ENCODE results near the gene ZAP70.

The ZAP70 gene

DNA sequence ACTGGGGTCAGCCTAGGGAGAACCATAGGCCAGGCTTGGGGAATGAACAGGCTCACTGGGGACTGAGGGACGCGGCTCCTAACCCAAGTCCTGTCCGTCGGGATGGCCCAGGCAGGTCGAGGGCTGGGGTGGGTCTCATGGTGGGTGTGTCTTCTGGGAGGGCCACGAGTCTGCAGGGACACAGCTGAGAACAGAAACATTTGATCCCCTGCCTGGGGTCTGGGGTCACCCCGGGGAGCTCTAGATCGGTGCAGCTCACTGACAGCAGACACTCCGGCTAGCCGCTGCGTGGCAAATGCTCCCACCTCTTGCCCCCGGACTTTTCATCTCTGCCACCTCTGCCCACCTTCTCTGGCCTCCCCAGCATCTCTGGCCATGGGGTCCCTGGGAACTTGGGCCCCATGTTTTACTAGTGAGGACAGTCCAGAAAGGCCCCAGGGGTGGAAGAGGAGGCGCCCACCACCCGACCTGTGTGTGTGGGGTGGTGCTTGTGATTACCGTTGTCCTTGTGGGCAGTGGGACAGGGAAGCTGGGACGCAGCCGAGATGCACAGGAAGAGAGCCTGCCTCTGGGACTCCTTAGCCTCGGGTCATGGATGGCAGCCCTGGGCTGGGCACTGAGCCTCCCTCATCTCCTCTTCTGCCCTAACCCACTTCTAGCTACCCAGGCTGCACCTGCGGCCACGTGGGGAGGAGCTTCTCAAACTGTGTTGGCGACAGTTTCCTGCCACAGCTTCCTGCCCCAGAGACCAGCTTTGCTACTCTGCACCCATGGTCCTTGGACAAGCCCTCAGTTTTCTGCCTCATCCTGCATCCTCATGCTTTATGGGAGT, 4.9 kb downstream of the ZAP70 start:
- peak; percentile 17 to 54 (median 44) for DNase-seq

DNA sequence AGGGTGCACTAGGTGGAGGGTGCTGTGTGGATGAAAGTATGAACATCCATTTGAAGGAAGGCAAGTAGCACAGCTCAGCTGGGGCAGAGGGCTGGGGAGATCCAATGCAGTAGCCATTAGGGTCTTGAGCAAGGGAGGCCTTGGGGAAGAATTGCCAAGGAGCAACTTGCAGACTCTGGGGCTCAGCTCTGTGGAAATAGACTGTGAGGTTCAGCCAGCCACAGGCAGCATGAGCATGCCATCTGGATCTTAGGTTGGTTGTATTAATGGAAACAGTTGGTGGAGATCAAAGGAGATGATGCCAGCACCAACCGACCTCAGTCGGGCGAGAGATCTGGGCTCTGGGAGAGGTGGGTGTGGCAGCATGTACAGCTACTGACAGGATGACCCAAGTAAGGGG, 5.6 kb downstream of the ZAP70 start:
- DNase-seq, result no peak

DNA sequence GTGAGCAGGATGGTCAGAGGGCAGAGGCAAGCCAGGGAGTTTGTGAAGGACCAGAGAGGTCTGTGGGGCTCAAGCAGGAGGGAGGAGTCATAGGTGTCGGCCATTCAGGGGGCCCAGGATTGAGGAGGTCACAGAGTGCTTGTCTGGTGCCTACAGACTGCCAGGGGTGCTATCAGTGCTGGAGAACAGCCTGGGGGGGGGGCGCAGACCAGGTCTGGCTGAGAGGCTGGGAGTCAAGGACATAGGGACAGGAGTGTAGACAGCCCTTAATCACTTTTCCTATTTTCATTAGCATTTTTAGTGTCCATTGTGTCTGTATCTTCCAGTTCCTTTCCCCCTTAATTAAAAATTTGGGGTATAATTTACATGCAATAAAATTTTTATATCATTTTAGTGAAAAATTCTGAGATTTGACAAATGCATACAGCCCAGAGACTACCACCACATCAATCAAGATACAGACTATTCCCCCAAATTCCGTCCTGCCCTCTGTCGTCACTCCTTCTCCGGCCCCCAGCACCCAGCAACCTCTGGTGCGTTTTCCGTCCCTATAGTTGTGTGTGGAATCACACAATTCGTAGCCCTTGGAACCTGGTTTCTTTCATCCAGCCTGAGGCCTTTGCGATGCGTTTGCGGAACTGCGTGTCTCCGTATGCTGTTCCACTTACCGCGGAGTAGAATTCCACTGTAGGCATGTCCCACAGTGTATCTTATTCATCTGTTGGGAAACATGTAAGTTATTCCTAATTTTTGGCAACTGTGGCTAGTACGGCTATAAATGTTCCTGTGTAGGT, 6.2 kb downstream of the ZAP70 start:
- no peak for DNase-seq

DNA sequence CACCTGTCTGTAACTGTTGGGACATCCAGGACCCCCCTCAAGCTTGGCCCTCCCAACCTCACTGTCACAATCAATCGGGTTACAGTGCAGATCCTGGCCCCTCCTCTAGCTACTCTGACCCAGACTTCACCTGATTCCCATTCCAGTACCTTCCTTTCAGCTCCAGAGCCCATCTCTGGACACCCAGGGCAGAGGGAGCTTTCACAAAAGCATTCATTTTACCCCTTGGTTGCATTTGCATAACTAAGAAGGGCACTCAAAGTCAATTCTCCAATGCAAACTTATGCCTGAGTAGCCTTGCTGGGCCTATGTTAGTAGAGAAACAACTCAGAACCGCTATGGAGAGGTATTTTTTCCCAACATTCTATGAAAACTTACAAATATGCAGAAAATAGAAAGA, 7.4 kb downstream of the ZAP70 start:
- no peak for DNase-seq

DNA sequence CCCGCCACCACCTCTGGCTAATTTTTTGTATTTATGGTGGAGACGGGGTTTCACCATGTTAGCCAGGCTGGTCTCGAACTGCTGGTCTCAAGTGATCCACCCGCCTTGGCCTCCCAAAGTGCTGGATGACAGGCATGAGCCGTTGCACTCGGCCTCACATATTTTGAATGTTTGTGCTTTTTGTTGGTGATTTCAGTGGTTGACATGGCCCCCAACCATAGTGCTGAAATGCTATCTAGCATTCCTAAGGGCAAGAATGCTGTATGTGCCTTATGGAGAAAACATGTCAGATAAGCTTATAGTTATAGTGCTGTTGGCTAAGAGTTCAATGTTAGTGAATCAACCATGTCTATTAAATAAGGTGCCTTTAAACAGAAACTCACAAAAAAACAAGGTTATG, 8.9 kb downstream of the ZAP70 start:
- no peak for DNase-seq

DNA sequence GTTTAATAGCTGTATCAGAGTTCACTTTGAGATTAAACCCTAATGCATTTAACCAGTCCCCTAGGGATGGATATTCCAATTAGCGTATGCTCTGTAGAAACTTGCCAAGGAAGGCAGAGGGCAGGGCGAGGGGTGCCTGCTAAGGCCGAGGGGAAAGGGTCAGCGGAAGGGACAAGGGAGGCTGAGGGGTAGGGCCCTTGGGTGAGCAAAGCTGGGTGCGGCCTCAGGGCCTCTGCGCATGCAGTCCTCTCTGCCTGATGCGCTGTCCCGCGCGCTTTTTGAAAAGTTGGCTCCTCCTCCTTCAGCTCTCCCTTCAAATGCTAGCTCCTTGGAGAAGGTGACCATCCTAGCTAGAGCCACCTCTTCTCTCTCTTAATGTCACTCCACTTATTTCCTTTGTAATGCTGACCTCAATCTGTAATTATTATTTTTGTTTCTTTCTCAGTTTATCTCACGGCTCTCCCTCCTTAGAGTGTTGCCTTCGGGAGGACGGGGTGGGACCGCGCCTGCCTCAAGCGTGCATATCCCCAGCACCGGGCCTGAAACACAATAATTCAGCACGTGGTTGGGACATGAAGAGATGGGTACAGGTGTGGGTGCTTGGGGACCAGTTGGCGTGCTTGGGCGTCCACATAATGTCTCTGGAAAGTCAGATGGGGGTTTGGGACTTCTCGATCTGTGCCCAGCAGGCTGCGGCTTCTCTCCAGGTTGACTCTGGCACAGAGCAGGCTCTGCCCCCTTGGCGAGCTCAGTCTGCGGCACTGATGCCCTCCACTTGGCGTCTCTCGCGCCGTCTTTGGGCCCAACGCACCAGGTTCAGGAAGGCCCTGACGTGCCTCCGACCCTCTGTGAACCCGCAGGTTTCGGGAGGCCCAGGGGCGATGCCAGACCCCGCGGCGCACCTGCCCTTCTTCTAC, 10.0 kb downstream of the ZAP70 start:
- no peak for DNase-seq

DNA sequence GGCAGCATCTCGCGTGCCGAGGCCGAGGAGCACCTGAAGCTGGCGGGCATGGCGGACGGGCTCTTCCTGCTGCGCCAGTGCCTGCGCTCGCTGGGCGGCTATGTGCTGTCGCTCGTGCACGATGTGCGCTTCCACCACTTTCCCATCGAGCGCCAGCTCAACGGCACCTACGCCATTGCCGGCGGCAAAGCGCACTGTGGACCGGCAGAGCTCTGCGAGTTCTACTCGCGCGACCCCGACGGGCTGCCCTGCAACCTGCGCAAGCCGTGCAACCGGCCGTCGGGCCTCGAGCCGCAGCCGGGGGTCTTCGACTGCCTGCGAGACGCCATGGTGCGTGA, 10.7 kb downstream of the ZAP70 start:
- DNase-seq, result no peak

DNA sequence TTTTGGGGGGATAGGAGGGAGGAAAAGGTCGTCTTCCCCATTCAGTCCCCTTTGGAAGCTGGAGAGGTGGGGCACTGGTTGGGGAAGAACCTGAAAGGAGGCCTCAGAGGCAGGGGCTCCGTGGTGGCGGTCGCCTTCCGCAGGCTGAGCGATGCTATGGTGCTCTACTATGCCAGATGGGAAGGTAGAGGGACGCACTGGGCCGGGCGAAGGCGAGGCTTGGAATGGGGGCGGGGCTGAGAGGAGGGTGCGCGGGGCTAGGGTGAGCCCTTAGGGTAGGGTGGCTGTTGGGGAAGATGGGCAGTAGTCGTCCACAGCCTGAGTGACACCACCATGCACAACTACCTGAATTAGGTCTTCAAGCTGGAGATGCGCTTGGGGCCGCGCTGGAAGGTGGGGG, 11.1 kb downstream of the ZAP70 start:
- no peak for DNase-seq

DNA sequence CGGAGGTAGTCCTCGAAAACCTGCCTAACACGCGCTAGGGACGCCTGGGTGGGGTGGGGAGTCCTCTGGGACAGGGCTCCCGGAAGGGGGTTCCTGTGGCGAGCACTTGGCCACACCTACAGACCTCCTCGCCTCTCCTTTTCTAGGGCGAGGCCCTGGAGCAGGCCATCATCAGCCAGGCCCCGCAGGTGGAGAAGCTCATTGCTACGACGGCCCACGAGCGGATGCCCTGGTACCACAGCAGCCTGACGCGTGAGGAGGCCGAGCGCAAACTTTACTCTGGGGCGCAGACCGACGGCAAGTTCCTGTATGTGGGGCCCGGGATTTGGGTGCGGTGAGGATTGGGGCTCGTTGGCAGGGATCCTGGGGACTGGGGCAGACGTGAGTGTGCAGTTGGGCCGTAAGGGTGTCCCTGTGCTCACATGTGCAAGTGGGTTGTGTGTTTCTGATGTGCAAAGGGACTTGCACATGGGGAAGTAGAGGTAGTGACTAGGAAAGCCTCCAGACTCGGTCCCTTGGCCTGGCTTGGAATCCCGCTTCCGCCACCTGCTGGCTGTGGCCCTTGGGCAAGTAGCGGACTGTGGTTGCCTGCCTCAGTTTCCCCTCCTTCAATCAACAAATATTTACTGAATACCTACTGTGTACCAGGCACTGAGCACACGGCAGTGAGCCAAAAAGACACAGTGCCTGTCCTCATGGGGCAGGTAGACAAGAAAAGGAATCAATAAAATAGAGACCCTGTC, 11.7 kb downstream of the ZAP70 start:
- no peak for DNase-seq

DNA sequence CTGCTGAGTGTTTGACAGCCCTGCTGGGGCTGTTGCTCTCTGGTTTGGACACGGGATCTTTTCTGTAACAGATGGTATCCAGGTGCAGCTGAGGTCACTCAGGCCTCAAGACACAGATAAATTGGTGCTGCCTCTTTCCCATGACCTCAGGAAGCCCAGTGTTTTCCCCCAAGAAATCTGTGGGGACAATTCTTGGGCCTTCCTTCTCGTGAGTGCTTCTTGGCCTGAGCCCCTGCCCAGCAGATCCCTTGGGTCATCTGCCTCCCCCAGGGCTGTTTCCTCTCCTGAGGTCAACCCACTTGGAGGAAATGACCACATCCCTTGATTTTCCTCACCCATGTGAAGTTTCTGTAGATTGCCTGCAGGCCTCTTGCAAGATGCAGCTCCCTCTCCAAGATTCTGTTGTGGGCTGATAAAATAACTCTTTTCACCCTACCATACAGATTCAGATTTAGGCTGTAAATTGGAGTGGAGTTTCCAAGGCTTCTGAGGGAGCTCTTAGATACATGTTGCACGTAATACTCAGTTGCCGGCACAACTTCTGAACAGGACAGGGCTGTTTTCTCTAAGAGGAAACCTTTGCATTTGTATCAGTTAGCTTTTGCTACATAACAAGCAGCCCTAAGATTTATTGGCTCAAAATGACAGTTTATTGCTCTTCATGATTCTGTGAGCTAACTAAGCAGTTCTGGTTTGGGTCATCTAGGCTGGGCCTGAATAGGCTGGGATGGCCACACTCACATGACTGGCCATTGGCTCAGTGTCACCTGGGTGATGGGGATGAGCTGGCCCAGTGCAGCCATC, 13.1 kb downstream of the ZAP70 start:
- DNase-seq, result no peak

DNA sequence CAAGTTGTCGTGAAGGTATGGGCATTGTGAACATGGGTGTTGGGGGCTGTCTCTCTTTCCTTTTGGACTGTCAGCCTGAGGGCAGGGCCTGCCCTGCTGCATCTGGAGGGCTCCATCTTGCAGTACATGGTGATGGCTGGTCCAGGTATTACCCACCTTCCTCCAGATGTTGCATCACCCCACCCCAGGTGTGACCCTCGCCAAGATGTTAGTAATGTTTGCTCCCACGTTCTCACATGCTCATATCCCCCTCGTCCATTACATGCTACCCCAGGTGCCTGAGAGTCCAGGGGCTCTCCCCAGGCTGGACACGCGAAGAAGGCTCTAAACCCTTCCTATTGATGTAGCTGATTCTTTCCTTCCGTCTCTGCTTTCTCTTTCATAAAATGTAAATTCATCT, 13.9 kb downstream of the ZAP70 start:
- no peak for DNase-seq

DNA sequence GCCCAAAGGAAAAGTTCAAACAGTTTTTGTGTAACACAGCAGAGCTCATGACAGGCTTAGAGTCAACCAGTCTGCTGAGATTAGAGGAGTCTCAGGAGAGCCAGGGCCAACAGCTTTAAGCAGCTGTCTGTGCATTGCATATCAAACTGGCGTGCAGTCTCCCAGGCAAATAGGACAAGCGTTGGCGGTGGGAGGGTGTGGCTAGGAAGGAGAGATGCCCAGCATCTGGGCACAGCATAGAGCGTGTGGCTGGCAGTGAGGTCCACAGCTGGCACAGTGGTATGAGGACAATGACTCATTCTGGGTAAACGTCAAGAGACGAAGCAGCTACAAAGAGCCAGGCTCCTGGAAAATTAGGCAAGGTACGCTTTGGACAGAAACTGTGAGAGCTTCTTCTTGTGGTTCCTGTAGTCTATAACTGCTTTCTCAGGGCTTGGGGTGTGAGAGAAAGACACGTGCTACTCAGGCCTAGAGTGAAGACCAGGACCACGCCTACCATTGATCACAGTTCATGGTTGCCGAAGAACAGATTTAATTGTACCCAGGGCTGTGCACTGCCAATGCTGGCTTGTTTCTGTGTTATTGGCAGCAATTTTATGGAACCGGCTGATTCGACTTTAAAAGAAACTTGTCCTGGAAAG, 14.8 kb downstream of the ZAP70 start:
- DNase-seq, result no peak

DNA sequence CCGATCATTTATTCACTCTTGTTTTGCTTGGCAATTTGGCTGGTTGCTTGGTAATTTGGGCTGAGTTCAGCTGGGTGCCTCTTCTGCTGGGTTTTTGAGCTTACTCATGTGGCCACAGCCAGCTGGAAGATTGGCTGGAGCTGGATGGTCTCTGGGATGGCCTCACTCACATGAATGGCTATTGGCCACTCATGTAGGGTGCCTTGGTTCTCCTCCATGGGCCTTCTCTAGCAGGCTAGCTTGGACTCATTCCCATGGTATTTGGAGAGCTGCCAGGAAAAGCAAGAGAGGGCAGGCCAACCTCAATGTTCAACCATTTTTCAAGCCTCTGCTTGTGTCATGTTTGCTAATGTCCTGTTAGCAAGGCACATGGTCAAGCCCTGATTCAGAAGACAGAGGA, 16.9 kb downstream of the ZAP70 start:
- DNase-seq, result no peak

DNA sequence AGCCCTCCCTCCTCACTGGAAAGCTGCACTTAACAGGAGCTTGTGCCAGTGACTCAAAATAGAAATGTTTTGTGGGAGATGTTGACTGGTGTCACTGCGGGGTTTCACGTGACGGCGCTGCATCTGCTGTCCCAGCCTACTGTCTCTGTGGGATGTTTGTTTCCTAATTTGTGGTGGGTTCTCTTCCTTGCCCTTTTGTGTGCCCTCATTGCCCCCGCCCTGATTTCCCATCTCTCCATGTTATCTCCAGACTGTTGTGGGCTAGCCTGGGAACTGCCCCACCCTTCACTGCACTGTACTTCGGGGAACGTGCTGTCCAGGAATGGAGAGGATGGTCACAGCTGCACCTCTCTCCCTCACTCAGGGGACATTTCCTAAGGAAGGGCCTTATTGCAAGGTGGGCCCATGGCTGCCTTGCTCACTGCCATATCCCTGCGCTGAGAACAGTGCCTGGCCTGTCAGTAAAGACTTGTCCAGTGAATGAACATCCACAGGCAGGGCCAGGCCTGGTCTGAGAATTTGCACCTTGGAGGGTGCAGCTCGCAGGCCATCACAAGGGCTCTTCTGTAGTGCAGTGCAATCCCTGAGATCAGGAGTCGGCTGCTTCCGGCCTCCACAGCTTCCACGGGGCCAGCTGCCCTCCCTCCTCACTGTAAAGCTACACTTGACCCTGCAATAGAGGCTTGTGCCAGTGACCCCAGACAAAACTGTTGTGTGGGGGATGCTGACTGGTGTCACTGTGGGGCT, 18.1 kb downstream of the ZAP70 start:
- DNase-seq, result no peak

DNA sequence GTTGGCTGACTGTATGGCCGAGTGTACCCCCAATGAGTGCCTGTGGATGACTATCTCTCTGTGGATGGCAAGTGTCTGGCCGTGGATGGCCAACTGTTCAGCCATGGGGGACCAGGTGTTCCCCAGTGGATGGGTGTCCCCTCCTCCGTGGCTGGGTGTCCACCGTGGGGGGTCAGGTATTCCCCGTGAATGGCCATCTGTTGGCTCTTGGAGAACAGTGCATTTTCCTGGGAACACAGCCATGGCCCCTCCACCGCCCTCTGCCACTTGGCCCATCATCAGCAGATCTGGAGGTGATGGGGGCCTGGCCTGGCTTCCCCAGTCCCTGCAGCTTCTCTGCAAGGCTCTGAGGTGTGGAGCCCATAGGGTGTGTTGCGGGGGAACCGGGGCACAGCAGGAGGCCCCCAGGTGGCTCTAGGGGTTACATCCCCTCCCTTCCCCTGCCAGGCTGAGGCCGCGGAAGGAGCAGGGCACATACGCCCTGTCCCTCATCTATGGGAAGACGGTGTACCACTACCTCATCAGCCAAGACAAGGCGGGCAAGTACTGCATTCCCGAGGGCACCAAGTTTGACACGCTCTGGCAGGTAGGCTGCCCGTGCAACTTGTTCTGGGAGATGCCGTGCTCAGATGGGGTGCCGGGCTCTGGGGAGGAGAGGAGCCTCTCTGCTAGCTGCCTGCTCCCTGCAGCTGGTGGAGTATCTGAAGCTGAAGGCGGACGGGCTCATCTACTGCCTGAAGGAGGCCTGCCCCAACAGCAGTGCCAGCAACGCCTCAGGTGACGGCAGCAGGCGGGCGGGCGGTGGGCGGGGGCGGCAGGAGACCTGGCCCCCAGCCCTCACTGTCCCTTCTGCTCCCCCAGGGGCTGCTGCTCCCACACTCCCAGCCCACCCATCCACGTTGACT, 19.3 kb downstream of the ZAP70 start:
- DNase-seq, result no peak

DNA sequence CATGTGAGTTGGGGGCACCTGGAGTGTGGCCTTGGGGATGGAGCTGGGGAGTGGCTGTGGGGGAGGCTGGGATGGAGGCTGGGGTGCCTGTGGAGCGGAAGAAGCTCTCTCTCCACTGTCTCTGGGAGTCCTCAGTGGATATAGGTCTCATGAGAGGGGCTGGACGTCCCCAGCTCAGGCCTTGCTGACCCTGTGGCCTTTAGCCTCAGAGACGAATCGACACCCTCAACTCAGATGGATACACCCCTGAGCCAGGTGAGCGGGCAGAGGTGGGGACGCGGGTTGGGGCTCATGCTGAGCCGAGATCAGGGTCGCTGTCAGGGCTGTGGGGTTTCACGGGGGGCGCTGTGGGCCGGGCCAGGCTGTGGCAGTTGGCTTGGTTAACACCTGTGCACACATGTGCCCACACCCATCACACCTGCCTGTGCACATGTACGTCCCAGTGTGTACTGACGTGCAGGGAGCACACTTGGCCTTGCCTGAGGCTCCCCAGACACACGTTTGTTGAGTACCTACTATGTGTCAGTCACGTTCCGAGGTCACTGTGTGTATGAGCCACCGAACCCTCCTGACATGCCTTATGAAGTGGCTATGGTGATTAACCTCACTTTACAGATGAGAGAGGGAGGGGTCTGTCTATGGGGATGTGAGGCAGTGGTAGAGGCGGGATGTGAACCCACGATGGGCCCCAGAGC, 20.1 kb downstream of the ZAP70 start:
- no peak for DNase-seq

DNA sequence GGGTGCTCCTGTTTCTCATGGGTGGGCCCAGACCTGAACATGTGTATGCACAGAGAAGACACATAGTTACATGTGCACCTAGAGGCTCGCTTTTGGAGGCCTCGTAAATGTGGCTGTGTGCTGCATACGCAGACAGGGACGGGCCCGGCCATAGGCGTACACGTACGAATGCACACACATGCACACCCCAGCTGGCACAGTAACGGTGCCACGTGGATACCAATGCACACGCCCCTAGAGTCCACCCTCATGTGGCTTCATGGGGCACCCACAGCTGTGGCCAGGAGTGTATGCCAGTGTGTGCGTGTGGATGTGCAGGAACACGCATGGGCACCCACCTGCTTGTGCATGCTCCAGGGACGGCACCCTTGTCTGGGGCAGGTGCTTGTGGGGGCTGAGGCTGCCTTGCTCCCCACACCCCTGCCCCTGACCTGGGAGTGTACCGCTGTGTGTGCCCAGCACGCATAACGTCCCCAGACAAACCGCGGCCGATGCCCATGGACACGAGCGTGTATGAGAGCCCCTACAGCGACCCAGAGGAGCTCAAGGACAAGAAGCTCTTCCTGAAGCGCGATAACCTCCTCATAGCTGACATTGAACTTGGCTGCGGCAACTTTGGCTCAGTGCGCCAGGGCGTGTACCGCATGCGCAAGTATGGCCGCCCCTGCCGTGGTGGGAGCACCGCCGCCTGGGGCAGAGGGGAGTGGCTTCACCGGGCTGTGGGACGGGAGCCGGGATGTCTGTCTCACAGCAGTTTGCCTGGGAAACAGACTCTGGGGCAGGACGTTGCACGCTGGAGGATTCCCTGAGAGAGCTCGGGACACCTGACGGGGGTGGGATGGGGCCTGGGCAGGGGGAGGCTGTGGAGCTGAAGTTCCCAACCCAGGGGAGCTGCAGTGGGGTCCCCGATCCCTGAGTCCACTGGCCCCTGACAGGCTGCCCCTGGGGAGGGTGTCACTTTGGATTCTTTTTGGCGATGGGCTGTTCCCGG, 21.0 kb downstream of the ZAP70 start:
- DNase-seq, result no peak

All from activated CD4-positive, CD25-positive, alpha-beta regulatory T cell (primary cell).